GM12865 (cell line): ENCODE data around the gene ST6GALNAC5.

ENCODE experiments used
- DNase-seq: peaks from one replicate; pipeline ENCODE4 v3.0.0; 2010; ENCODE audit warnings: low read depth
- H3K4me3 ChIP-seq: 2 replicates; pipeline ENCODE4 v1.5.1; 2011; ENCODE audit warnings: mild to moderate bottlenecking, low read depth, low read length, control low read depth
- CTCF ChIP-seq: IDR thresholded peaks from 2 replicates; pipeline ENCODE4 v1.5.1; 2011; ENCODE audit warnings: low read length, control low read depth, low read depth, inconsistent platforms; ENCODE audit not compliant: insufficient read depth; ENCODE audit errors: missing control alignments

The ST6GALNAC5 gene

DNA sequence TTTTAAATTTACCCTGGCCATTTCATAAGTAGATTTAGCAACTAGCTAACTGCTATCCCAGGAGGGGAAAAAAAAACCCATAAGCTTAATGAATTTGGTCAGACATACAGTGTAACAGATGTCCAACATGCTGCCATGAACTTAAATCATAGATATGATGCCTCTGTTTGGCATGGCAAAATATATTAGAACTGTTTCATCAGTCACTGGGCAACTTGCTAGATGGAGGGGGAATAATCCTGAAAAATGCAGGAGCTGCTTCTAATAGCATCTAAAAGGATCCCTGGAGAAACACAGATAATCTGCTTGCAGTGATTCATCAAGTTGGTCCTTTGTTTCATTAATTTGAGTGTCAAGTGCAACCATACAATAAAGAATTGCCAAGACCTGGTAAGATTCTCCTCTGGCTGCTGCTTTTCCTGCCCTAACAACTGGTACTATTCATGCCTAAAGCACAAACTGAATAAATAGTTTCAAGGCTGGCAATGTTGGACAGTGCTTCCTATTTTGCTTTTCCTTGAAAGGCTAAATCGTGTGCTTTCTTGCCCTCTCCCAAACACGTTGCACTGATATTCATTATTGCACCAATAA is 1.5 kb upstream of the ST6GALNAC5 start:
- TF ChIP-seq CTCF, result no peak
- H3K4me3 ChIP-seq, result no peak overlapping the region
- no peak for DNase-seq

GRCh38 chr1:76866566-76866965 is 714 bp upstream of the ST6GALNAC5 start:
- no peak overlapping the region for H3K4me3 ChIP-seq
- no peak for DNase-seq
- TF ChIP-seq CTCF, result no peak

DNA sequence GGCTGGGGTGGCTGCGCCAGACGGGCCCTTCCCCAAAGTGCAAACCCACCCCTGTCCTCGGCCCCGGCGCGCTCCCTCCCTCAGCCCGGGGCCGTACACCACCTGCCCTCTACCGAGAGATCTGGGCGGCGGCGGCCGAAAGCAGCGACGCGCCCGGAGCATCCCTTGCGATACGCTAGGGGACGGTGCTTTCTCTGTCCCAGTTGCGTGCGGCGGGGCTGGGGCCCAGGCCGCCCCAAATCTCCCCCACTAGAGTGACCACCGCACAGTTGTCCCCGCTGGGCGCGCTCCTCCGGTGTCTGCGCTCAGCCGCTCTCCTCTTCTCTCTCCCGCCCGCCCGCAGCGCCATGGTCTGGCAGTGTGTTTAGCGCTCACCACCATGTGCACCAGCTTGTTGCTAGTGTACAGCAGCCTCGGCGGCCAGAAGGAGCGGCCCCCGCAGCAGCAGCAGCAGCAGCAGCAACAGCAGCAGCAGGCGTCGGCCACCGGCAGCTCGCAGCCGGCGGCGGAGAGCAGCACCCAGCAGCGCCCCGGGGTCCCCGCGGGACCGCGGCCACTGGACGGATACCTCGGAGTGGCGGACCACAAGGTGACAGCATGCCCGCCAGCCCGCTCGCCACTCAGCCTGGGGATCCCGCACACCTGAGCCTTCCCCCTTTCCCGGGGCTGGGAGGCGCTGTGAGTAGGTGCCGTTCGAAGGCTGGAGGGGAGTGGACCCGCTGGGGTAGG is 1.0 kb downstream of the ST6GALNAC5 start:
- no peak for TF ChIP-seq CTCF
- no peak for DNase-seq
- no peak overlapping the region for H3K4me3 ChIP-seq

DNA sequence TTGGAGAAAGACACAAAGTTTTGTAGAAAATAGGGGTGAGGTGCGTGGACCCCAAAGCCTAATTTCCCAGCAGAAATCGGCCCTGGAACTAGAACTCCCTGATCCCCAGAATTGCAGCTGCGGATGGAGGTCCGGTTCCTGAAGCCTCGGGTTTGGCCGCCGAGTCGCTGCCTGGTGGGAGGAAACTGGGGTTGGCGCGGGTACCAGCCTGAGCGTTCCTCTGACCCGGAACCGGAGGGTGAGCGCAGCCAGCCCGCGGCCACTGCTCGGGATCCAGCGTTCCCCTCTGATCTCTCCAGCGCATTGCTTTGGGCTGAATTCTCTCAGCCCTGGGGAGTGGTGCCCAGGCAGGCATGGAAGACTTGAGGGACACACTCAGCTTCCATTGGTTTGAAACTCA is 1.6 kb downstream of the ST6GALNAC5 start:
- no peak for TF ChIP-seq CTCF
- DNase-seq, result no peak
- no peak overlapping the region for H3K4me3 ChIP-seq

- TF ChIP-seq CTCF, result no peak
- no peak overlapping the region for H3K4me3 ChIP-seq
- no peak for DNase-seq
Observed at GRCh38 chr1:76870037-76870436, 2.8 kb downstream of the ST6GALNAC5 start.

DNA sequence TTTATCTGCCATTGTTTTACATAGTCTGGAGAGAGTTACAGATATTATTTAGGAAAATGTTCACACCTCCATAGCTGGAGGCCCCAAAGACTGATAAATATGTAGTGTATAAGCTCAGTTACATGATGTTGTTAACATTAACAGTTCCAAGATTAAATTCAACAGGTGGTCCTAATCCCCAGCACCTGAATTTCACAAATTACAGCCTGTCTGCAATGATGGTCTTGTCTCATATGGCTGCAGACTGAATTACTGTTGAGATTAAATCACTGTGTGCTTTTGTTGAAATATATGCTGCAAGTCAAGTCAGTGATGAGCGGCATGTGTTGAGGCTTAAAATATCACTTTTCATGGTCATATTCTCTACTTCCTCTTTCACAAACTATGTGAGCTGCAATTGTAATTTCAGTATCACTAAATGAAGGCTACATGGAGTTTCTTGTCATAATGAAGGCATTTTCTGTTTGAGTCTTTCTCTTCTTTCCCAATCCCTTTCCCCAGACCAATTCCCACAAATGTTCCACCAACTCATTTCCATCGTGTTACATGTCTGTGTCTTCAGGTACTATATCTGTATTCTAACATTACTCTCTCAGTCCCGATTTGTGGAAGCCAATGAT is 4.2 kb downstream of the ST6GALNAC5 start:
- no peak overlapping the region for H3K4me3 ChIP-seq
- no peak for TF ChIP-seq CTCF
- peak; percentile 40 for DNase-seq

DNA sequence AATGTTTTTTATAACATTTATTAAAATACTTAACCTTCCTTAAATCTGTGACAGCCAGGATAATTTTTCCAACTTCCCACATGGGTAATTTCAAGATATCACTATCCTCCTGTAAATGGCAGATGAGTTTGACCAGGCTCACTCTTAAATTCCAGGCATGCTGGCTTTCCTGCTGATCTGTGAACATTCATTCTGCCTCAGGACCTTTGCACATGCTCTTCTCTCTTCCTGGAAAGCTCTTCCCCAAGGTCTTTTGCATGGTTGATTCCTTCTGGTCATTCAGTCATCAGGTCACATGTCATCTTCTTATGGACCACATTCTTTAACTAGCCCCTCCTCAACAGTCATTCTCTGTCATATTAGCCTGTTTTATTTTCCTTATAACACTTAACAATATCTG is 5.7 kb downstream of the ST6GALNAC5 start:
- TF ChIP-seq CTCF, result no peak
- H3K4me3 ChIP-seq, result no peak overlapping the region
- DNase-seq, result no peak
